Left ventricle myocardium superior (tissue), 1 donor: Measurements from ENCODE around the gene RRN3. TPM values are rescaled to one million over a fixed set of nuclear protein-coding genes. Genes with fewer than 3 reads are reported as not detected.
"Not testable (repeated sequence)": the region's sequence is repeated elsewhere in the genome, so short reads cannot be mapped to it uniquely, and the experiment has no call there.

Experiments
- ATAC-seq: fragments of 200-7000 bp; cut with Tn5 transposase; one replicate; pipeline ENCODE4 v1.9.1; 2020; ENCODE audit warnings: mild to moderate bottlenecking, moderate library complexity
- DNase-seq: peaks from one replicate; pipeline ENCODE4 v3.0.0-alpha.2; 2020
- intact Hi-C: fragments of 100-400 bp; cut with micrococcal nuclease; formaldehyde crosslinking; loops from one replicate; pipeline ENCODE4 v1.11.0; 2022
- long read RNA-seq: library from polyadenylated mRNA; unstranded; transcript quantifications from one replicate; pipeline ENCODE4 v2.0.0, GENCODE V29; 2021
- total RNA-seq: library from RNA; stranded (reverse); fragmentation: NEBNext Ultra II Directional; extraction: Animal tissue kit (Norgen Biotek cat#: 25700); gene quantifications from one replicate; pipeline ENCODE4 v1.2.1, GENCODE V29; 2021
- donor health status: DM: no; HTN: yes; CAD: no; lungs with severe emphysema.

Gene RRN3
- 25.8 TPM for total RNA-seq
- long read RNA-seq, transcript RRN3-201 (18 exons, 3,762 nt): major isoform, 24 of 37 reads
- long read RNA-seq, transcript RRN3-203 (17 exons, 2,198 nt): minor isoform, 11 of 37 reads
- long read RNA-seq, partial matches to known transcripts: 2 of 37 reads
- long read RNA-seq, other reads (novel, unspliced or antisense): 0 of 37 reads

- ATAC-seq (peak; percentile 100), DNase-seq (peak; percentile 96)
- intact Hi-C loops: not testable (repeated sequence)
Observed at GRCh38 chr16:15093955-15094827, at the start of gene RRN3. TSS of gene RRN3 (minus strand) at chr16:15094272. CDS start at chr16:15094233, 39 bp downstream.

GRCh38 chr16:15143601-15144091, 49.6 kb upstream of the RRN3 start:
- DNase-seq, intact Hi-C loops: not testable (repeated sequence)
- peak; percentile 12 for ATAC-seq

GRCh38 chr16:15142891-15143600, 49.0 kb upstream of the RRN3 start:
- peak; percentile 16 for ATAC-seq
- intact Hi-C loops, DNase-seq: not testable (repeated sequence)

GRCh38 chr16:15142107-15142890, 48.2 kb upstream of the RRN3 start:
- DNase-seq, intact Hi-C loops: not testable (repeated sequence)
- ATAC-seq: peak; percentile 15

GRCh38 chr16:15141586-15141985, 47.5 kb upstream of the RRN3 start:
- intact Hi-C loops: no loop called here
- ATAC-seq: no peak
- no peak for DNase-seq

GRCh38 chr16:15140444-15141365, 46.6 kb upstream of the RRN3 start:
- intact Hi-C loops, ATAC-seq, DNase-seq: not testable (repeated sequence)

- ATAC-seq, DNase-seq, intact Hi-C loops: not testable (repeated sequence)
Observed at GRCh38 chr16:15137514-15137913, 43.4 kb upstream of the RRN3 start.

- intact Hi-C loops, DNase-seq: not testable (repeated sequence)
- ATAC-seq: peak; percentile 64
Observed at GRCh38 chr16:15135483-15136360, 41.6 kb upstream of the RRN3 start.

GRCh38 chr16:15134752-15135482, 40.8 kb upstream of the RRN3 start:
- intact Hi-C loops, DNase-seq: not testable (repeated sequence)
- ATAC-seq: peak; percentile 17

- intact Hi-C loops, DNase-seq, ATAC-seq: not testable (repeated sequence)
Observed at GRCh38 chr16:15133554-15133953, 39.5 kb upstream of the RRN3 start.

GRCh38 chr16:15132719-15133428, 38.8 kb upstream of the RRN3 start:
- intact Hi-C loops, ATAC-seq, DNase-seq: not testable (repeated sequence)

- ATAC-seq, DNase-seq, intact Hi-C loops: not testable (repeated sequence)
Observed at GRCh38 chr16:15130943-15131700, 37.0 kb upstream of the RRN3 start.

- DNase-seq, ATAC-seq, intact Hi-C loops: not testable (repeated sequence)
Observed at GRCh38 chr16:15130256-15130932, 36.3 kb upstream of the RRN3 start.
